NCI-H345 treated with DMSO at 0.1 percent for 48 hours (cell line): ENCODE results near the gene USP15.
A peak's percentile ranks its signal among the peaks of the same experiment; 100 is the strongest.
"Not testable (repeated sequence)": the region's sequence is repeated elsewhere in the genome, so short reads cannot be mapped to it uniquely, and the experiment has no call there.

ENCODE experiments used
- DNase-seq: peaks from one replicate; lab custom pipeline; 2025; ENCODE audit not compliant: unreplicated experiment; lab: John Stamatoyannopoulos, UW

Gene USP15

DNA sequence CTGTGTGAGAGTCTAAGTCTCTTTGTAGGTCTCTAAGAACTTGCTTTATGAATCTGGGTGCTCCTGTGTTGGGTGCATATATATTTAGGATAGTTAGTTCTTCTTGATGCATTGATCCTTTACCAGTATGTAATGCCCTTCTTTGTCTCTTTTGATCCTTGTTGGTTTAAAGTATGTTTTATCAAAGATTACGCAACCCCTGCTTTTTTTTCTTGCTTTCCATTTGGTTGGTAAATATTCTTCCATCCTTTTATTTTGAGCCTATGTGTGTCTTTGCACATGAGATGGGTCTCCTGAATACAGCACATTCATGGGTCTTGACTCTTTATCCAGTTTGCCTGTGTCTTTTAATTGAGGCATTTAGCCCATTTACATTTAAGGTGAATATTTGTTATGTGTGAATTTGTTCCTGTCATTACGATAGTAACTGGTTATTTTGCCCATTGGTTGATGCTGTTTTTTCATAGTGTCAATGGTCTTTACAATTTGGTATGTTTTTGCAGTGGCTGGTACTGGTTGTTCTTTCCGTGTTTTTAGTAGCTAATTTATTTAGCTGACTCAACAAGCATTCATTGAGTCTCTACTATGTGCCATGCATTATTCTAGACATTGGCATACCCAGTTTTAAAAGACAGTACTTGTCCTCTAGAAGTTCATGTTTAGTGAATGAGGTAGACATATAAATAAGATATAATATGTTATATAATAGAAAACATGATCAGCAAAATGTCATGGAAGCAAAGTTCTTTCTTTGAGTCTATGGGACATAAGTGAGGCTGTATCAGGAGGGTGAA is 108.4 kb downstream of the USP15 start:
- not testable (repeated sequence) for DNase-seq

DNA sequence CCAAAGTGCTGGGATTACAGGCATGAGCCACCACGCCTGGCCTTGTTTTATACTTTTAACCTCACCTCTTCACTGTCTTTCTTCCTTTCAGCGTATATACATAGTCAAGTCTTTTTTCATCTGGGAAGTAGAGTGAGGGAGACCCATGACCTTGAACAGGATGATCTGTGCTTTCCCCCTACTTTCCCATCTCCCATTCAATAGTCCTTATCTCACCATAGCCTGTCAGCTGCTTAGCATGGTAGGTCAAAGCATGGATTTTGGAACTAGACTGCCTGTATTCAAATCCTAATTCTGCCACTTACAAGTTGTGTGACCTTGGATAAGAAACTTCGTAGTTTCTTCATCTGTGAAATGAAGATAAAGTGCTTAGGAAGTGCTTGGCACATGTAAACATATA is 110.0 kb downstream of the USP15 start:
- no peak for DNase-seq

DNA sequence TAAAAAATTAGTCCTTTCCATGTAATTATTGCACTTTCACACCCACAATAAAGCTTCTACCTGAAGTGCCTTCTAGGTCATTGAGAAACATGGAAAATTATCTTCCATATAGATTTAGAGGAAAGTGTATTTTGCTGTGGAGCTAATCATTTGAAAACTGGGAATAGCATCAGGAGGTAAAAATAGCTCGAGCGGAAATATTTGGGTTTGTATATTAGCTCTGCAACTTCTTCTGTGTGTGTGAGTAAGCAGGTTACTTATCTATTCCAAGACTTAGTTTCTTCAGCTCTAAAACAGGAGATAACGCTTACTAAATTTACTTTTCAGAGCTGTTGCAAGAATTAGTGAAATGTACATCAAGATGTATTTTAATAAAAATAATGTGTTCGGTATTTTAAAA is 111.5 kb downstream of the USP15 start:
- DNase-seq = no peak

DNA sequence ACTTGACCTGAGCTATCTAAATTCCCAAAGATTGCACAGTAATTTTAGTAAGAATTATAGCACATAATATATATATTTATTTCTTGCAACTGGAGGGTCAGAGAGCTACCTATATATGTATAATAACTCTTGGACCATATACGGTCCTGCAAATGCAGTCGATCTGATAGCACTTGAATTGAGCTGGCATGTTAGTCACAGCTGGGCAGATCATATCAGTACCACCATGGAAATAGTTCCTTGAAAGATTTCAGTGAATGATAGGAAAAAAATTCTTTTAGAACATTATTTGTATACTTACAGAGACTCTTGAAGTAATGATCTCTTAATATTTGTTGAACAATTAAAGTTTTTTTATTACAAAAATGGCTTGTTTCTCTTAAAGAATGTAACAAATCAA is 111.9 kb downstream of the USP15 start:
- no peak for DNase-seq

DNA sequence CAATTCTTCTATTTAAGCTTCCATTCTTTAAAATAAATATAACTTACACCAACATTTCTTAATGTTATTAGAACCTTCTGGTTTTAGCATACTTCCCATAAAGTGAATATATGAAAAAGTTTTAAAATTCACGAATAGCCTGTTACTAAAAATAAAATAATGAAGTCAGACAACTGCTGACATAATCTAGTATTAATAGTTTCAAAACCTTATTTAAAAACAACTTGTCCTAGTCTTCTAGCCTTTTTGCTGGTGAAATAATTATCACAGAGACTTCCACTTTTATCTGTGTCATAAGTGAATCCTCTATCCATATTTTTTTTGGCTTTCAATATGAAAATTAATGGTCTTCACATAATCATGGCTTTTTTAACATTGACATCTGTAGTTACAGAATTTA is 112.6 kb downstream of the USP15 start:
- DNase-seq = no peak

DNA sequence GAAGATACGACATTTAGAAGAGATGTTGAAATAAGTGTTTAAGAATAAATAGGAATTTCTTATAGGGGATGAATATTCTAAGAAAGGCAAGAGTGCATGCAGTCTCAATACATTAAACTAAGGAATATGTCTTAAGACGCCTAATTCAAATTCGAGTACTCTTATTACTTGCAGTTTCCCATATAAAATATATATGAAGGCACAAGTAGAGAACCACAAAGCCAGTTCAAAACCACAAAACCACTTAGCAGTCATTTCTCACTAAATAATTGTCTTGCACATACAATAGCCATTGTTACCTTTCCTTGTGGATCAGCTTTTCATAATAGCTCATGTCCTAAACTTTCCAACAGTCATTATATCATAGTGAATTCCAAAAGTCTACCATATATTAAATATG is 115.4 kb downstream of the USP15 start:
- DNase-seq = no peak

DNA sequence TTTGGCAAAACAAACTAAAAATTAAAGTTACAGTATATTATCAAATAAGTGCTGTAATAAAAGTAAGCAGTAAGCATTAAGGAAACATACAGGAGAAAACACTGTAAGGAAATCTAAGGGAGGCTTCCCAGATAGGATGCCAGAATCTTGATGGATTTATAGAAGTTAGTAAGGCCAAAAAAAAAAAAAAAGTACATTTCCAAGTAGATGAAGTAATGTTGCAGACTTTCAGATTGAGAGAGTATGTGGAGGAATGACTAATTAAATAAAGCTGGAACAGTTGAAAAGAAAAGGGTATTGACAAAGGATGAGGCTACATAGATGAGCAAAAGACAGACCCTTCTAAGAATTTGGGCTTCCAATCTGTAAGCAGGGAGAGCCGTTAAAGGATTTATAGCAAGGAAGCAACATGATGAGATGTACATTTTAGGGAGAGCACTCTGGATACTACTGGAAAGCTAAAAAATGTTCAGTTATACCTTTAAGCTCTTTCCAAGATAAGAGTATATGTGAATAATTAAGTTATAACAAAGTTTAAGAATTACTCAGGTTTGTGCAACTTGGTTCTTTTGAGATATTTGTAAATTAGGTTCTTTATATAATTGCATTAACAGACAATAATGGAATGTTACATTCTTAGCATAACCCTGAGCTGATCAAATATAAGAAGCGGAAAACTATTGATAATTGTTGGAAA is 119.0 kb downstream of the USP15 start:
- no peak for DNase-seq

DNA sequence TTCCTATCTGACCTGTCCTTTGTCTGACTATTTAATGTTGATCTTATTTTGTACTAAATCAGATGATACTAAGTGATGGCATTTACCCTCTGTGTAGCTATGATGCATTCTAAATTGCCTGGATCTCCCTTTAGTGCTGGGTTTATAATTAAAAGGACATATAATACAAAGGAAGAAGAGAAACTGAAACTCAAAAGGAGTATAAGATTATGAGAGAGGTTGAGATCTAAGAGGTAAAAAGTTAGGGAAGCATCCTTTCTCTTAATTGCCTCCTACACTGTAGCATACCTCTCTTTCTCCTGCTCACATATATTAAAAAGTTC is 119.5 kb downstream of the USP15 start:
- no peak for DNase-seq

DNA sequence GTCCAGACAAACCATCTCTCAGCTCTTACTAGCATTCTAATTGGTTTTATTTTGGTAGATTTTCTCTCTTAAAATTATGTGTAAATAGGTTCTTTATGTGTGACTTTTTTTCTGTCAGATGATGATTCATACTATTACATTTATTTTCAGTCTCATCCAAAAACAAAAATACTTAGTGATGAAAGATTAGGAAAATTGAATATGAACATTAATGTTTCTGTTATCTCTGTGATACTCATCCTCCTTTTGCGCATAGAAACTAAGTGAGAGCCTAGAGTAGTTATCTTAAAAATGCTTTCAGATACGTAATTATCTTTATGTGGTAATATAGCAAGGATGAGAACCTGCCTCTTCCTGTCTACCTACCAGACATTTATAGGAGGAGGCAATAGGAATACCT is 122.3 kb downstream of the USP15 start:
- DNase-seq = no peak

DNA sequence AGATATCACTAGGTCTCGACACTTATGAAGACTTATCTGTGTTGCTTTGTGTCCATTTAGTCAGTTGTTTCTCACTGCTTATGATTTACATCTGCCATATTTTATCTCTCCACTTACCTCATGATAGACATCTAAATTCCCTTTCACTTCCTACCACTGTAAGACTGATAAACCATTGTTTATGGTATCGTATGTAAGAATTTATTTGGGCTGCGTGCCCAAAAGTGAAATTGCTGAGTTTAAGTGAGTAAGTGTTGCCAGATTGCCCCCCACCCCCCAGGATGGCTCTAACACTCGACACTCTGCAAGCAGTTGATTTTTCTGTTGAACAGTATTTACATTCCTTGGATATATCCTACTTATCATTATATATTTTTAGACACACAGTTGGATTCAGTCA is 136.5 kb downstream of the USP15 start:
- DNase-seq = no peak

DNA sequence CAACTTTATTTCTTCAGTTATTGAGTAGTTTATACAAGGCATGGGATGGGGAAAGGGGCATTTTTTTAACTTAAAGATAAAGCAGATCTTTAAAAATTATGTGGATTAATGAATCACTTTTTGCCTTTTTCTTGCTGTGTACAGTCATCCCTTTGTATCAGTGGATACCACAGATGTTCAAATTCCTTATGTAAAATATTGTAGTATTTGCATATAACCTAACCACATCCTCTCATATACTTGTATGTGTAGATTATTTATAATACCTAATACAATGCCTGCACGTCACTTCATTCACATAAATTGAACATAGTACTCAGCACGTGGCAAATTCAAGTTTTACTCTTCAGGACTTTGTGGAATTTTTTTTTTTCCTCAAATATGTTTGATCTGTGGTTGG is 139.9 kb downstream of the USP15 start:
- no peak for DNase-seq

DNA sequence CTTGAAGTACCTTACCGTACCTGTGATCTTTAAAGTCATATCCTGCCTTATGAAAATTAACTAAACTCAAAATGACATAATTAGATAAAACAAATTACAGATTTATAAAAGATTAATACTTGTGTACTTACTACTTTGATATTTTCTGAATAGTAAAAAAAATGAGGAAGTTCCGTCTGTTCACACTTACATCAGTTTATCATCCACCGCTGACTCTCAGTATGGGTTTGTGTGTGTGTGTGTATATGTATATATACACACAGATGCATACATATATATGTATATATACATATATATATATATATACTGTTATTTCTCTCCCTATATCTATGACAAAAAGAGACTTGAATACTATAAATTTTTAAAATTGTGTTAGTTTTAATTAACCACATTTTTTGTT is 141.4 kb downstream of the USP15 start:
- DNase-seq = no peak

DNA sequence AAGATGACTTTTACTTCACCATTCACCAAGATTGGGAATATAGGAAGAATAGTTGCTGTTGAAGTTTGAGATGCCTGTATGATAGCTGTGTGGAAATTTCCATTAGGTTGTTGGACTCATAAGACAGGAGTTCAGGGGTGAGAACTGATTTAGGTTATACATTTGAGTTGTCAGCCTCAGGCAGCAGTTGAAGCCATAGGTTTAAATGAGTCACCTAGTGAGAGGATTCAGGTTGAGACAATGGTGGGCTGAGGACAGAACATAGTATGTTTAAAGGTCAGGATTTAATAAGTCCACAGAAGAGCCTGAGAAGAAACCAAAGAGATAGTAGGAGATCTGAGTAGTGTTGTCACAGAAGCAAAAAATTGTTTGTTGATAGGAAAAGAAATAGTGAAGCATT is 142.8 kb downstream of the USP15 start:
- DNase-seq = no peak

DNA sequence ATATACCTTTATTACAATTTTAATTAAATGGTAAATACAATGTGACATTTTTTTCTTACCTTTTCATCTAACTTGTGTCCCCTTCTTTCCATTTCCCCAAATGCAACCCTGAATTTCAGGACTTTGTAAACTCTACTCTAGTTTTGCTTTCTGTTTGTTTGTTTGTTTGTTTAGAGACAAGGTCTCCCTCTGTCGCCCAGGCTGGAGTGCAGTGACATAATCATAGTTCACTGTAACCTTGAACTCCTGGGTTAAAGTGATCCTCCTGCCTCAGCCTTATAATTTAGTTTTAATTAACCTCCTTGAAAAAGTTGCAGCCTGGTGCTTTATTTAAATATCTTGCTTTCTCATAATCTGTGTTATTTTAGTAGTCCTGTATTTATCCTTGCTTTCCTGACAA is 147.4 kb downstream of the USP15 start:
- no peak for DNase-seq

DNA sequence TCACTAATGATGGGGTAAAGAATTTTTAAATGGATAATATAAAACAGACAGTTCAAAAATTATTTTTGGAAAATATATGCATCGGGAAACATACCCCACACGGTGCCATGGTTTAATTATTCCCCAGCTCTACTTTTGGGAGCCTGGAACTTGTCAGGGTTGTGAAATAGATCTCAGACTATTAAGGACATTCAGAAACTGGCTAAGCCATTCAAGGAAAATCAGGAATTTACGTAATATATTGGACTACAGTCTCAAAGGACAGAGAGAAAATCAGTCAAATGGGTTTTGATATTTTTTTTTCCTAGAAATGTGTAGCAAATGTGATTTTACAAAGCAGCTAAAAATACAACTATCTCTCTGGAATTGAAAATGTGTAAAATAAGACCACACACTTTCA is 148.9 kb downstream of the USP15 start:
- DNase-seq = no peak

DNA sequence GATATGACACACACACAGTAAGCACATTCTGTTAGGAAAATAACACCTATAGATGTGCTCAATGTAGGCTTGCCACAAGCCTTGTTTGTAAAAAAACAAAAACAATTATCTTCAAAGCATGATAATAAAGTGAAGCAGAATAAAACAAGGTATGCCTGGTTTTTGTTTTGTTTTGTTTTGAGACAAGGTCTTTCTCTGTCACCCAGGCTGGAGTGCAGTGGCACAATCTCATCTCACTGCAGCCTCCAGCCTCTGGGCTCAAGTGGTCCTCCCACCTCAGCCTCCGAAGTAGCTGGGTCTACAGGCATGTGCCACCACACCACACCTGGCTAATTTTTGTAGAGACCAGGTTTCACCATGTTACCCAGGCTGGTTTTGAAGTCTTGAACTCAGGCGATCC is 154.0 kb downstream of the USP15 start:
- DNase-seq = no peak

DNA sequence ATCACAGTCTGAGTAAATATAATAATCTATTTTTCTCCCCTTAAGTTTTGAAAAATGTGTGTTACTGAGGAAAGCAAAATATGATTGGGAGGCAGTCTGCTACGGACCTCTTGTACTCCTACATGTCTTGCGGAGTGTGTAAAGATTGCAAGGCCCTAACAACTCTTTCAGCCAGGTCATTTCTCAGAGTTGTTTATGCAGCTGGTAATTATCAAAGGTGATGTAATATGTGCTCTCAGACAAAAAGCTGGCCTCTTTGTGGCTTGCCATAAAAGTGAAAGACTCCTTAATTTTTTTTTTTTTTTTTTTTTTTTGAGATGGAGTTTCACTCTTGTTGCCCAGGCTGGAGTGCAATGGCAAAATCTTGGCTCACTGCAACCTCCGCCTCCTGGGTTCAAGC is 165.9 kb downstream of the USP15 start:
- no peak for DNase-seq

DNA sequence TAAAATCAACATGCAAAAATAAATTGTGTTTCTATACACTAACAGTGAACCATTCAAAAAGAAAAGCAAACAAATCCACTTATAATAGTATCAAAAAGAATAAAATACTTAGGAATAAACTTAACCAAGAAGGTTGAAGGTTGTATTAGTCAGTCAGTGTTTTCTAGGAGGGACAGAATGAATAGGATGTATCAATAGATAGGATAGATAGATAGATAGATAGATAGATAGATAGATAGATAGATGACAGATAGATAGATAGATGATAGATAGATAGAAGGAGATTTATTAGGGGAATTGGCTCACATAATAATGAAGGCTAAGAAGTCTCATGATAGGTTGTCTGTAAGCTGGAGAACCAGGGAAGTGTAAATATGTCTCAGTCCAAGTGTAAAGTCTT is 169.3 kb downstream of the USP15 start:
- no peak for DNase-seq

DNA sequence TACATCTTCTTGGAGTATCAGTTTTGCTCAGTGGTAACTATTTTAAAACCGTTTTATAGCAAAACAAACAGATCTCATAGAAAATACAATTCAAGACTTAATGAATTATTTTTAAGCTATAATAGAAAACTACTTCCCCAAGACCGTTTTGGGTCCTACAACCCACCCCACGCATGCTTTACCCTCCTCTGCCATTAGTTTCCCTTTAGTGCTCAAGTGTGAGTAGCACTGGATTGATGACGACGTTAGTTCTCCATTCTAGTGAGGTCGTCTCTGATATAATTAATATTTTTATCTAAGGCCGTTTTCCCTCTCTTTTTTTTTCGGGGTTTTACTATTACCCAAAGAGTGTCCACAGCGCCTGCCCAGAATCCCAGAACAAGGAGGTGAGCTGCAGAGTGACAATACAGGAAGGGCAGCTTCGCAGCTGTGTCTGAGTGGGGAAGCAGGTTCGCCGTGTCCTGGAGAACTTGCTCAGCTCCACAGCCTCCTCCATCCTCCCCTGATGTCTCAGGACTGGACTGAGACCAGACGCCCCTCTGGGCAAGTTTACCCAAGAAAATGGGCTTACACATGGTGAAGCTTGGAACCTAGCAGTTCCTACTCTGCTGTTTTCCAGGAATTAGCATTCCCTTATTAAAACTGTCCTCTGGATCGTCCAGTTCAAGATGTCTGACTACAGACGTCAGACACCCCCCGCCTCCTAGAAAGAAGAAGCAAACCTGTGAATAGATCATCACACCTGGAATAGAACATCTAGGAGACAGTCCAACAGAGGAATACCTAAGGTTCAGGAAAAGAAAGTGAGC is 174.5 kb downstream of the USP15 start:
- peak; percentile 6 for DNase-seq

DNA sequence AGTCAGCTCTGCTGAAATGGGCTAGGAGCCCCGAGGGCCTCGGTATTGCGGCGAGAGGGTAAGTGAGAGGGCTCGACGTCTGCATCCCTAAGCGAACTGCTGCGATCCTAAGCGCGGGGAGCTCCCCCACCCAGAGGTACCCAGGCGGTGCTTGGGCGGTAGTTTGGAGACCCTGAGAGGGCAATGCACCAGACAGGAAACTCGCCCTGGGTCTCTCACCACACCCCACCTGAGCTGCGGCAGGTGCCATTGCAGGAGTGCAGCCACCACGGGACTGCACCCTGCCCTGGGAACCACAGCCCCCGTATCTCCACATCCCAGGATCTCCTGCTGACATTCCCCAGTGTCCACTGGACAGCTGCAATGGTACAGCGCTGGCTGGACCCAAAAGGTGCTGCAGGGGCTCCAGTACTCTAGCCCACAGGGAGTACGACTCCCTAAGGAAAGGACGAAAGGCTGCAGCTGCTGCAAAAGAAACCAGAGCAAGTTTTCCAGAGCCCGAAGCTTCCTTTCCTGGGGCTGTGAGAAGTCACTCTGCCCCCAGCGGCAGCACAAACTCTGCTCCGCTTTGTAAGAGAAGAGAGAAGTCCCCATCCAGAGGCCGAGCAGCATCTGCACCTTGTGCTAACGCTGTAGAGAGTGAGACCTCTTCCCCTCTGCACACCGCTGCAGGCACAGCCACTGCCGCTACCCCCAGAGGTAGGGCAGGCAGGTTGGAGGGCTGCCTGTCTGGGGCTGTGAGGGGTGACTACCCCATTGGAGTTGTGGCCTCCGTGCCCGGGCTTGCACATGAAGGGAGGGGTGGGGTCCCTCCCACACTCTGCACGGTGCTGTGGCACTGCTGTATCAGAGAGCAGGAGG is 175.3 kb downstream of the USP15 start:
- peak; percentile 57 for DNase-seq

DNA sequence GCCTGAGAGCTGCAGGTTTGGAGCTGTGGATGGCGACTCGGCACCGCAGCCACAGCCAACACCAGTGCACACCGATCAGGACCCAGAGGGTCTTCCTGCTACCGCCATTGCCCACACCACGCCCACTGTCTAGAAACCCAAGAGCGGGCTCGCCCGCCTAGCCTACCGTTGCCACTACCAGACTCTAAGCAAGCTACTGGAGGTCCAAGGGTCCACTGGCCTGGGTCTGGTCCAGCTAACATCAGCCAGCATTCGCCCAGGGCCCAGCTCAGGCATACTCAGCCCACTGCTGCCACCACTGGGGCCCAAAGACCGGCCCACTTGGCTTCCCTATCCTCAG is 175.9 kb downstream of the USP15 start:
- no peak for DNase-seq
